ENCODE data around the gene KCNK10. TPM values are rescaled to one million over a fixed set of nuclear protein-coding genes. Genes with fewer than 3 reads are reported as not detected.

The KCNK10 gene
- total and polyA plus RNA-seq, 2 of the 8 experiments (the other 6 are each of a cell fraction or from before 2014, with no cell fraction given): 0.45 to 0.63 TPM

DNA sequence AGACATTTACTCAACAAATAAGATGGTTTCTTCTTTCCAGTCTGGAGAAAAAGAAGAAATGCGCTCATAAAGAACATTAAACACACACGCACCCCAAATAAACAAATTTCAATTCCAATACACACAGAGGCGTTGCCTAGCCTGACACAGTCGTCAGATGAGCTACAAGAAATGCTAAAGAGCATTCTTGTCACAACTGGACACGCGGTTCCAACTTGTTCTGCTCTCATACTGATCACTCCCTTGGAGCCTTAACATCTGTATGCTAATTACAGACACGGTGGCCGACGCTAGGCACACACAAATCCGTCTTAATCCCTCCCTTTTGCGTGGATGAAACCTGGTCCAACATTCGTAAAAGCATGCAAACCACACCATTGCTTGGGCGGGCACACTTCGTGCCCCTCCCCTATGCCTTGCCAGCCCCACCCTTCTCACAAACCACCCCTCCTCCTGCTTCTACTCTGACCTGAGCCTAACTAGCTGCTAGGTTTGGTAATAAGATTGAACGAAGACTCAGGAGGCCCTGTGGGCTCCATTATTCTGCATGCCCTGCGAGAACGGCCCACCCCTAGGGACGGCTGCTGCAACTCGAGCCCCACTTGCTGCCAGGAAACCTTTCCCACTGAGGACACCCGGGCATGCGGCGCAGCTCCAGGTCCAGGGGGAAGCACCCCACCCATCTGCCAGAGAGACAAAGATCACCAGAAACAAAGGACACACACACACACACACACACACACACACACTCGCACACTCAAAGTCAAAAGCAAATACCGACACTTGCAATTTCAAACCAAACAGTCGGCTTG lies 1.2 kb downstream of the KCNK10 start:
- H2BK20ac ChIP-seq (ENCODE audit: low read length): no peak overlapping the region
- no peak for TF ChIP-seq SRF (IDR thresholded peaks at IDR 0.05; ENCODE audit: low read depth, low read length)
- no peak for TF ChIP-seq NANOG (IDR thresholded peaks at IDR 0.05; ENCODE audit: insufficient read depth, low read depth, low read length, poor library complexity, severe bottlenecking)
- no peak overlapping the region for H2AK5ac ChIP-seq (ENCODE audit: low read depth, low read length)
- peak overlapping the region; percentile 53 to 87 (median 62); a peak in 5 of 8 replicates for H3K4me3 ChIP-seq (ENCODE audit: extremely low read depth in 1 of 4, insufficient read depth in 2 of 4, low read depth in 3 of 4, low read length in 4 of 4)
- H3K79me2 ChIP-seq (ENCODE audit: control insufficient read depth in 1 of 2, insufficient read depth in 2 of 2, low read length in 2 of 2): no peaks in the 10 kb centered on the region
- no peak overlapping the region for H3K18ac ChIP-seq (ENCODE audit: extremely low read depth, low read length)
- H3K27me3 ChIP-seq (replicated peaks in 1 of 4; ENCODE audit: control insufficient read depth in 3 of 4, extremely low read depth in 1 of 4, insufficient read depth in 3 of 4, low read length in 3 of 4): peaks cover 38 to 58% (median 55%) of the 10 kb centered on the region in 4 experiments
- DNase-seq (ENCODE audit: low read depth in 1 of 2, low spot score in 2 of 2) (peak in 1 of 2 experiments; percentile 47), FAIRE-seq (no peak)
- WGBS, 2 experiments (ENCODE audit: extremely low coverage in 1 of 2, insufficient coverage in 1 of 2, insufficient read length in 1 of 2, insufficient replicate concordance in 2 of 2, low coverage in 1 of 2, low lambda C conversion rate in 2 of 2, missing lambda C conversion rate in 1 of 2): 51% methylated on average over 23 of the region's 25 CpGs; no CpG with 5 or more reads in 1 of the 2 experiments
- no peak overlapping the region for H2AFZ ChIP-seq (ENCODE audit: low read length)
- H3K14ac ChIP-seq (ENCODE audit: insufficient read length): no peak overlapping the region
- CTCF ChIA-PET (ENCODE audit: partially characterized antibody): no interaction called here
- no peak overlapping the region for H2BK15ac ChIP-seq (ENCODE audit: low read length)
- peak overlapping the region; percentile 63 for H2BK12ac ChIP-seq (ENCODE audit: low read depth, low read length)
- no peak overlapping the region for H3K23ac ChIP-seq (ENCODE audit: insufficient read length)
- H3K56ac ChIP-seq (replicated peaks; ENCODE audit: insufficient read length, low read depth, low read length): no peak overlapping the region
- H3K4me2 ChIP-seq (ENCODE audit: insufficient read depth in 1 of 2, low read depth in 2 of 2, low read length in 2 of 2): peak overlapping the region; percentile 88 to 96
- no peaks in the 10 kb centered on the region for H3K79me1 ChIP-seq (ENCODE audit: low read depth, low read length)
- no peak overlapping the region for H2BK120ac ChIP-seq (replicated peaks; ENCODE audit: low read depth, low read length)
- H4K20me1 ChIP-seq (replicated peaks in 1 of 2; ENCODE audit: control insufficient read depth in 1 of 2, insufficient read depth in 2 of 2, low read length in 2 of 2): no peaks in the 10 kb centered on the region
- H3K4me1 ChIP-seq (replicated peaks in 1 of 4; ENCODE audit: control insufficient read depth in 3 of 4, insufficient read depth in 4 of 4, low read length in 3 of 4): peaks cover 3 to 11% (median 8%) of the 10 kb centered on the region in 4 experiments
- H3K4ac ChIP-seq (replicated peaks; ENCODE audit: insufficient read length, low read depth, low read length): no peak overlapping the region
- no peak overlapping the region for H4K8ac ChIP-seq (ENCODE audit: extremely low read depth, insufficient read depth, low read length)
- no peak overlapping the region; the same call in 1 of the 2 replicates for H2BK5ac ChIP-seq (ENCODE audit: low read depth, low read length)
- no peak overlapping the region for H3K9ac ChIP-seq (replicated peaks in 1 of 4; ENCODE audit: extremely low read depth in 1 of 4, low read depth in 3 of 4, low read length in 3 of 4)
- H4K91ac ChIP-seq (replicated peaks; ENCODE audit: insufficient read length, low read length): no peak overlapping the region
- POLR2A ChIA-PET (ENCODE audit: partially characterized antibody): interaction anchor here (0.7 kb wide), 1 partner anchor 230 kb away, joined by 3 read pairs; no protein-coding TSS in a partner anchor
- H3K23me2 ChIP-seq (ENCODE audit: low read depth, low read length): peaks cover 27% of the 10 kb centered on the region
- H3K27ac ChIP-seq (ENCODE audit: low read depth, low read length): no peak overlapping the region
- no peak overlapping the region for H4K5ac ChIP-seq (ENCODE audit: insufficient read length, low read depth, low read length)
- no peaks in the 10 kb centered on the region for H3K36me3 ChIP-seq (ENCODE audit: control insufficient read depth in 2 of 4, insufficient read depth in 4 of 4, low read length in 3 of 4)
- H3K9me3 ChIP-seq (ENCODE audit: insufficient read depth in 2 of 2, low read depth in 1 of 2, low read length in 1 of 2): no peaks in the 10 kb centered on the region

All from H1 (cell line).